B cell (primary cell): ENCODE data around the gene APLN. TPM values are rescaled to one million over a fixed set of nuclear protein-coding genes. Genes with fewer than 3 reads are reported as not detected.

Source experiments
- ATAC-seq: fragments of 200-7000 bp; cut with Tn5 transposase; one replicate; pipeline ENCODE4 v1.10.0; 2021; ENCODE audit warnings: low read depth, mild to moderate bottlenecking, moderate number of reproducible peaks, moderate library complexity
- CTCF ChIA-PET: fragments of 350-600 bp; sonication (Branson Sonifier 250); formaldehyde crosslinking; loops from one replicate; lab custom pipeline; 2021; ENCODE audit warnings: antibody characterized with exemption, inconsistent platforms; lab: Charles Lee
- POLR2A ChIA-PET: fragments of 350-600 bp; sonication (Branson Sonifier 250); formaldehyde crosslinking; loops from one replicate; lab custom pipeline; 2021; ENCODE audit warnings: antibody characterized with exemption; lab: Charles Lee
- DNase-seq: peaks from one replicate; pipeline ENCODE4 v3.0.0; 2013
- H2AFZ ChIP-seq: 2 replicates; pipeline ENCODE4 v1.6.1; 2012; ENCODE audit warnings: mild to moderate bottlenecking, low read depth, low read length; ENCODE audit not compliant: insufficient read depth, poor library complexity, severe bottlenecking
- H3K27ac ChIP-seq, 2 donors: 1 replicate in 1 of 2; 2 replicates in 1 of 2; pipeline ENCODE4 v1.5.1; 2012 to 2013; ENCODE audit warnings: low read length in 2 of 2, mild to moderate bottlenecking in 2 of 2, moderate library complexity in 1 of 2
- H3K27me3 ChIP-seq, 4 experiments: fragments of 200-600 bp in 1 of 4; sonication (generic) in 1 of 4; replicated peaks in 1 of 4; 1 replicate in 2 of 4; 2 replicates in 2 of 4; pipeline versions ENCODE4 v1.6.1 to v1.7.0; 2013 to 2016; ENCODE audit warnings: low read length in 3 of 4, mild to moderate bottlenecking in 2 of 4, mixed read lengths in 1 of 4, moderate library complexity in 1 of 4; ENCODE audit not compliant: insufficient read depth in 4 of 4, control insufficient read depth in 3 of 4; ENCODE audit errors: control extremely low read depth in 1 of 4
- H3K36me3 ChIP-seq, 2 experiments: replicated peaks in 1 of 2; 1 replicate in 1 of 2; 2 replicates in 1 of 2; pipeline versions ENCODE4 v1.6.1 to v1.7.1; 2013; ENCODE audit warnings: low read length in 1 of 2; ENCODE audit not compliant: insufficient read depth in 2 of 2, control insufficient read depth in 1 of 2; ENCODE audit errors: control extremely low read depth in 1 of 2, extremely low read depth in 1 of 2
- H3K4me1 ChIP-seq, 2 donors: fragments of 200-600 bp in 1 of 2; sonication (generic) in 1 of 2; 1 replicate in 1 of 2; 2 replicates in 1 of 2; pipeline versions ENCODE4 v1.5.1 to v1.6.1; 2013 to 2017; ENCODE audit warnings: low read length in 2 of 2; ENCODE audit not compliant: control insufficient read depth in 2 of 2, insufficient read depth in 2 of 2
- H3K4me2 ChIP-seq: replicated peaks from 2 replicates; pipeline ENCODE3; 2012; ENCODE audit warnings: mild to moderate bottlenecking, low read depth, low read length; ENCODE audit not compliant: poor library complexity, severe bottlenecking
- H3K4me3 ChIP-seq, 5 experiments: fragments of 200-600 bp in 1 of 5; sonication (generic) in 1 of 5; 1 replicate in 3 of 5; 2 replicates in 2 of 5; pipeline versions ENCODE4 v1.5.1 to v1.7.0; 2011 to 2016; ENCODE audit warnings: low read length in 4 of 5, mild to moderate bottlenecking in 4 of 5, low read depth in 2 of 5, control low read depth in 1 of 5, moderate library complexity in 1 of 5; ENCODE audit not compliant: insufficient read depth in 1 of 5; ENCODE audit errors: control extremely low read depth in 1 of 5, extremely low read depth in 1 of 5
- H3K79me2 ChIP-seq: fragments of 200-600 bp; sonication (generic); one replicate; pipeline ENCODE4 v1.6.0; 2016; ENCODE audit warnings: low read length; ENCODE audit not compliant: control insufficient read depth, insufficient read depth
- H3K9ac ChIP-seq: fragments of 200-600 bp; sonication (generic); 2 replicates; pipeline ENCODE4 v1.6.1; 2017; ENCODE audit warnings: mild to moderate bottlenecking, low read length, moderate library complexity
- H3K9me3 ChIP-seq, 3 donors: one replicate each; pipeline versions ENCODE4 v1.6.1 to v1.7.1; 2013; ENCODE audit warnings: low read length in 2 of 3; ENCODE audit not compliant: control insufficient read depth in 2 of 3, insufficient read depth in 1 of 3; ENCODE audit errors: control extremely low read depth in 1 of 3
- H4K20me1 ChIP-seq: 2 replicates; pipeline ENCODE4 v1.6.0; 2012; ENCODE audit warnings: mild to moderate bottlenecking, low read length; ENCODE audit not compliant: insufficient read depth, control insufficient read depth, poor library complexity, severe bottlenecking
- H3K27ac Mint-ChIP-seq: one replicate; pipeline ENCODE4 v1.8.0; 2021; ENCODE audit warnings: mixed read lengths
- H3K27me3 Mint-ChIP-seq: one replicate; pipeline ENCODE4 v1.8.0; 2021; ENCODE audit warnings: mixed read lengths
- H3K4me1 Mint-ChIP-seq: one replicate; pipeline ENCODE4 v1.8.0; 2021; ENCODE audit warnings: mixed read lengths
- H3K4me3 Mint-ChIP-seq: one replicate; pipeline ENCODE4 v1.8.0; 2021; ENCODE audit warnings: mixed read lengths
- H3K9me3 Mint-ChIP-seq: one replicate; pipeline ENCODE4 v1.8.0; 2022; ENCODE audit warnings: mixed read lengths; ENCODE audit not compliant: insufficient read depth
- EZH2 ChIP-seq: IDR thresholded peaks from 2 replicates; pipeline ENCODE4 v1.6.1; 2012; ENCODE audit warnings: borderline replicate concordance, low read depth, mild to moderate bottlenecking, moderate library complexity, low read length; ENCODE audit not compliant: insufficient read depth, poor library complexity, severe bottlenecking
- WGBS: methylation state at CpG from one replicate; pipeline ENCODE4 v1.1.5; 2013; ENCODE audit warnings: missing lambda C conversion rate; ENCODE audit not compliant: insufficient coverage; 5-methylcytosine and 5-hydroxymethylcytosine counted together
- intact Hi-C: fragments of 100-400 bp; cut with micrococcal nuclease; formaldehyde crosslinking; loops from one replicate; pipeline ENCODE4 v1.10.0; 2022
- polyA plus RNA-seq: library from polyadenylated mRNA; depleted of rRNA; stranded (reverse); fragments of >200 nt; gene quantifications from 2 replicates; pipeline ENCODE4 v1.2.3, GENCODE V29; 2012
- total RNA-seq, 2 donors: library from RNA; stranded (reverse); fragments of 120-200 nt in 1 of 2; gene quantifications; 1 replicate in 1 of 2; 2 replicates in 1 of 2; pipeline versions ENCODE4 v1.2.3 to v1.2.4, GENCODE V29; 2013 to 2022
- TF ChIP-seq, protein P1 (sequence below): fragments of 200-600 bp; IDR thresholded peaks from one replicate; pipeline ENCODE4 v1.8.0; 2022; ENCODE audit warnings: antibody characterized with exemption, mild to moderate bottlenecking

Gene APLN
- total and polyA plus RNA-seq, 2 donors (not counting 1 experiment from before 2014, with no cell fraction given): not detected

DNA sequence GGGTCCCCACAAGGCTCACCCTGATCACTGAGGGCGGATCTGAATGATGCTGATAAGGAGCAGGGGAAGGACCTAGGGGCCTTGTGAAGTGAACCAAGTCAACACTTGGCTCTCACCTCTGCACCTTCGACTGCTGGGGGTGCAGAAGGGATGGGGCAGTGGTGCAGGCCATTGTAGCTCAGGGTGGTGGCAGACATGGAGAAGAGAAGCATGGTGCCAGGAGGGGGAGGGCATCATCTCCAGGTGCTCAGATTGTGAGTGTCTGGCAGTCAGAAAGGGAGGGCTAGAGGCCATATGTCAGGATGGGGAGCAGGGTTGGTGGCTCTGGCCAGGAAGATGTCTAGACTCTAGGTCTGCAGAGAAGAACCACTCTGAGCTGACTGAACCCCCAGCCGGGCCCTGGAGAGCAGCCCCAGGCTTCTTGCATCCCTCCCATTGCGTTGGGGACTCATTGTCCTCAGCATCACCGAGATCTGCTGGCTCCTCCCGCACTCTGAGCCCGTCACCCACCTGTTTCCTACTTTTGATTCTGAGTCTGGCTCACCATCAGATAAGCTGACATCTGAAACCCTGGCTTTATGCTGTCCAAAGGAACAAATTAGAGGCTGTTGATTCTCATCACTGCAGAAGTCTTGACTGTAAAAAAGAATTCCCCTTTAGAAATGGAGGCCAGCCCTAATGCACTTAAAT, 3.8 kb downstream of the APLN start:
- Mint-ChIP-seq H3K27me3 (peaks cover 4% of the 10 kb centered on the region), H3K4me1 (peaks cover 15% of the 10 kb centered on the region), H3K4me3 (no peak overlapping the region), H3K27ac (no peak overlapping the region), H3K9me3 (no peaks in the 10 kb centered on the region)
- H3K9me3 ChIP-seq: no peaks in the 10 kb centered on the region
- no peak overlapping the region for H3K27ac ChIP-seq
- H4K20me1 ChIP-seq: no peaks in the 10 kb centered on the region
- intact Hi-C loops: no loop called here
- 80% methylated on average over 7 of the region's 7 CpGs for WGBS
- CTCF ChIA-PET: interaction anchor here (1.4 kb wide), 1 partner anchor 13 kb away, joined by 3 read pairs; no protein-coding TSS in a partner anchor
- no peaks in the 10 kb centered on the region for H3K36me3 ChIP-seq
- H3K4me3 ChIP-seq: no peak overlapping the region
- H3K4me2 ChIP-seq: no peak overlapping the region
- POLR2A ChIA-PET: no interaction called here
- no peak for TF ChIP-seq EZH2
- TF ChIP-seq, protein P1, sequence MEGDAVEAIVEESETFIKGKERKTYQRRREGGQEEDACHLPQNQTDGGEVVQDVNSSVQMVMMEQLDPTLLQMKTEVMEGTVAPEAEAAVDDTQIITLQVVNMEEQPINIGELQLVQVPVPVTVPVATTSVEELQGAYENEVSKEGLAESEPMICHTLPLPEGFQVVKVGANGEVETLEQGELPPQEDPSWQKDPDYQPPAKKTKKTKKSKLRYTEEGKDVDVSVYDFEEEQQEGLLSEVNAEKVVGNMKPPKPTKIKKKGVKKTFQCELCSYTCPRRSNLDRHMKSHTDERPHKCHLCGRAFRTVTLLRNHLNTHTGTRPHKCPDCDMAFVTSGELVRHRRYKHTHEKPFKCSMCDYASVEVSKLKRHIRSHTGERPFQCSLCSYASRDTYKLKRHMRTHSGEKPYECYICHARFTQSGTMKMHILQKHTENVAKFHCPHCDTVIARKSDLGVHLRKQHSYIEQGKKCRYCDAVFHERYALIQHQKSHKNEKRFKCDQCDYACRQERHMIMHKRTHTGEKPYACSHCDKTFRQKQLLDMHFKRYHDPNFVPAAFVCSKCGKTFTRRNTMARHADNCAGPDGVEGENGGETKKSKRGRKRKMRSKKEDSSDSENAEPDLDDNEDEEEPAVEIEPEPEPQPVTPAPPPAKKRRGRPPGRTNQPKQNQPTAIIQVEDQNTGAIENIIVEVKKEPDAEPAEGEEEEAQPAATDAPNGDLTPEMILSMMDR: no peak
- peaks cover 19% of the 10 kb centered on the region in 2 donors for H3K4me1 ChIP-seq
- H3K9ac ChIP-seq: no peak overlapping the region
- no peaks in the 10 kb centered on the region for H3K79me2 ChIP-seq
- DNase-seq (no peak), ATAC-seq (no peak)
- H2AFZ ChIP-seq: no peak overlapping the region
- peaks cover 0 to 27% (median 5%) of the 10 kb centered on the region in 4 experiments for H3K27me3 ChIP-seq

DNA sequence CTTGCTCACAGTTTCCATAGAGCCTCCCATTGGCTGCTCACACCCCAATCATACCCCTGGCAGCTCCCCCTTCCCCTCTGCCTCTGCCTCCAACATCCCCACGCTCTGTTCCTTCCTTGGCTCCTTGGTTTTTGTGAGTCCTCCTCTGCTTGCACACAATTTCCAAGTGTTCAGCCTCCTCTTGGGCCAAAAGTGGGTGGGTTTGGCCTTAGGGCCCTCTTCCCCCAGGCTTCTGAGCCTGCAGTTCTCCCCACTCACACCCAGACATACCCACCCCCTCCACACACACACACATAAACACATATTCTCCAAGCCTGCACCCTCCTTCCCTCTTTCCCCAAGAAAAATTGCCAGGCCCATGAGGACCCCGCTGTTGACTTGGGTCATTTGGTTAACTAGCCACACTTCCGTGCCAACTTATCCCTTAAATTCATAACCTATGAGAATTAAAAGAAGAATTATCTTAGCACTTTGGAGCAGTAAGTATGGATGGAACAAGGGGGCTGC, 4.5 kb downstream of the APLN start:
- H3K79me2 ChIP-seq: no peaks in the 10 kb centered on the region
- Mint-ChIP-seq H3K9me3 (no peaks in the 10 kb centered on the region), H3K27me3 (no peaks in the 10 kb centered on the region), H3K27ac (no peak overlapping the region), H3K4me3 (no peak overlapping the region), H3K4me1 (peaks cover 7% of the 10 kb centered on the region)
- ChIA-PET CTCF (interaction anchor here (1.4 kb wide), 1 partner anchor 12 kb away, joined by 3 read pairs; no protein-coding TSS in a partner anchor), POLR2A (no interaction called here)
- no peak for ATAC-seq
- H3K27me3 ChIP-seq: peaks cover 0 to 21% (median 2%) of the 10 kb centered on the region in 4 experiments
- H2AFZ ChIP-seq: no peak overlapping the region
- TF ChIP-seq EZH2: no peak
- TF ChIP-seq, protein P1: no peak
- H3K9me3 ChIP-seq: no peaks in the 10 kb centered on the region
- no peak overlapping the region for H3K4me3 ChIP-seq
- no peak overlapping the region for H3K4me2 ChIP-seq
- intact Hi-C loops: no loop called here
- no peak overlapping the region for H3K9ac ChIP-seq
- DNase-seq: no peak
- no CpG with 5 or more reads among the region's 3 CpGs for WGBS
- H3K4me1 ChIP-seq: peaks cover 13 to 15% of the 10 kb centered on the region in 2 donors
- no peaks in the 10 kb centered on the region for H4K20me1 ChIP-seq
- no peaks in the 10 kb centered on the region for H3K36me3 ChIP-seq
- H3K27ac ChIP-seq: no peak overlapping the region
